GM12878 (cell line): ENCODE measurements around the gene COL20A1.

Source experiments
- BRCA1 ChIP-seq: IDR thresholded peaks from 2 replicates; pipeline ENCODE4 v1.6.1; 2011; ENCODE audit warnings: low read depth, low read length, improper control_type of control experiment
- CBX5 ChIP-seq: sonication (generic); IDR thresholded peaks from 2 replicates; pipeline ENCODE4 v1.6.1; 2016; ENCODE audit warnings: low read depth, moderate library complexity, mild to moderate bottlenecking, inconsistent platforms
- CTCF ChIP-seq, 3 experiments: IDR thresholded peaks in 2 of 3; conservative IDR thresholded peaks in 1 of 3; 2 replicates each; pipeline ENCODE4 v1.5.1; 2011; ENCODE audit warnings: low read depth in 3 of 3, low read length in 3 of 3, mild to moderate bottlenecking in 3 of 3, control low read depth in 2 of 3, moderate library complexity in 2 of 3, inconsistent platforms in 1 of 3, mixed read lengths in 1 of 3; ENCODE audit not compliant: control insufficient read depth in 2 of 3, insufficient read depth in 1 of 3; ENCODE audit errors: extremely low read depth in 1 of 3
- EP300 ChIP-seq, 2 experiments: fragments of 150-350 bp in 1 of 2; IDR thresholded peaks; 2 replicates each; pipeline ENCODE4 v1.6.1; 2011 to 2012; ENCODE audit warnings: low read depth in 2 of 2, low read length in 2 of 2, borderline replicate concordance in 1 of 2, improper control_type of control experiment in 1 of 2, inconsistent platforms in 1 of 2; ENCODE audit not compliant: control insufficient read depth in 1 of 2
- NR2F1 ChIP-seq: fragments of 450-650 bp; conservative IDR thresholded peaks from 2 replicates; pipeline ENCODE4 v1.6.1; 2017; ENCODE audit warnings: mild to moderate bottlenecking
- TCF12 ChIP-seq: IDR thresholded peaks from 2 replicates; pipeline ENCODE4 v1.6.1; 2011; ENCODE audit warnings: low read depth, mild to moderate bottlenecking, low read length

DNA sequence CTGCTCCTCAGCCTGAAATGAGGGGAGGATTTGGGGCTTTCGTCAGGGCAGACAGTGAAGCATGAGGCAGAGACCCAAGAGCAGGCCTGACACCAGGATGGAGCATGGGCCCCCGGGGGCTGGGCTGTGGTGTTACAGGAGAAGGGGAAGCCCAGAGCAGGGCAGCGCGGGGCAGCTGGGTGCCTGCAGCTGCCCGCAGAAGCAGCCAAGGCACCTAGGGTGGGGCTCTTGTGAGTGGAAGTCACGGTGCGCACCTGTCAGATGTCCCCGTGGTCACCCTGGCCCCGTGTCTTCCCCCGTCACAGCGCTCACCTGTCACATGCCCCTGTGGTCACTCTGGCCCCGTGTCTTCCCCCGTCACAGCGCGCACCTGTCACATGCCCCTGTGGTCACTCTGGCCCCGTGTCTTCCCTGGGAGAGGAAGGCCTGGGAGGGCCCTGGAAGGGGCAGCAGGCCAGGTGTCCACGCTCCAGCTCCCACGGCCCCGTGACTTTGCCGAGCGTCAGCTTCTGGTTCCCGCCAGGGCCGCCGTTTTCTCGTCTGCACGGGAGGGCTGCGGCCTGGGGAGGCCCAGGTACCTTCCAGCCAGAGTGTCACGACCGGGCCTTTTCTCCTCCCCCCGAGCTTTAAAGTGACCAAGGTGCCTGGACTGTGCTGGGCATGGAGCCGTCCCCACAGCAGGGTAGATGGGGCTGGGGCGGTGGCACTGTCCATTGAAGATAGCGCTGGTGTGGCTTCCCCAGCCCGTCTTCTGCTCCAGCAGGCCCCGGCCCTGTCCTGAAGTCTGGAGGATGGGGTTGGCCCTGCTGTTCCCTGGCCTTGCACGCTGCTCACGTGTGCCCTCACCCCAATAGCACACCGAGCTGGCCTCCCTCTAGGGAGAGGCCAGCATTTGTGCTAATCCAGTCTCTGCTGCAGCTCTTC is 11.0 kb upstream of the COL20A1 start:
- TF ChIP-seq CBX5 (no peak), TCF12 (no peak), BRCA1 (no peak), NR2F1 (no peak), EP300 (IDR thresholded peaks at IDR 0.05; ENCODE audit: borderline replicate concordance in 1 of 2, control insufficient read depth in 1 of 2, low read depth in 2 of 2, low read length in 2 of 2) (no peak), CTCF (IDR thresholded peaks at IDR 0.05 in 2 of 3, conservative IDR thresholded peaks at IDR 0.05 in 1 of 3; ENCODE audit: control insufficient read depth in 2 of 3, extremely low read depth in 1 of 3, insufficient read depth in 1 of 3, low read depth in 3 of 3, low read length in 3 of 3) (no peak)
